GM12891 (cell line): ENCODE data around the gene MBD5.

Experiments
- POLR2A ChIP-seq: IDR thresholded peaks from 2 replicates; pipeline ENCODE4 v1.6.1; 2011; ENCODE audit warnings: low read depth, low read length, control low read depth
- POLR2AphosphoS5 ChIP-seq: IDR thresholded peaks from 2 replicates; pipeline ENCODE4 v1.6.1; 2011; ENCODE audit warnings: low read depth, low read length, control low read depth

DNA sequence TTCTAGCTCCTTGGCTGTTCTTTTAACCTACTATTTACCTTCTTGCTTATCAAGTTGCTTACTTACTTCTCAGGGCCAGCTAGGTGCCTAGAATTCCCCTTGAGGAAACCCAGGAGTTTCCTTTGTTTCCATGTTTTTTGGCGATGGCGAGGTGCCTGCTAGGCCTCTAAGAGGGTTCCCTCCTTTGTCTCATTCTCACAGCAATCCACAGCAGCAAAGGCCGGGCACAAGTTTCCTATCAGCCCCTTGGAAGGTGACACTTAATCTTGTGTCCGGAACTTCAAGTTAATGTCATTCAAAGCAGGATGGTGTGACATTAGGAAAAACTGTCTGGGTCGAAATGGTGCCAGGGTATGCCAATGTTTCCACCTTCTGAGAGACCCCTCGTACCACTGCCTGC, 521.7 kb downstream of the MBD5 start:
- TF ChIP-seq POLR2AphosphoS5 (no peak), POLR2A (no peak)
